SK-N-MC (cell line): ENCODE measurements around the gene TXNRD1.
A peak's percentile ranks its signal among the peaks of the same experiment; 100 is the strongest.

Experiments used
- DNase-seq: peaks from one replicate; pipeline ENCODE4 v3.0.0-alpha.2; 2011; ENCODE audit warnings: low read depth, low spot score
- H3K27ac ChIP-seq: fragments of 200-600 bp; sonication (generic); 2 replicates; pipeline ENCODE4 v1.5.1; 2016; ENCODE audit warnings: mixed run types
- H3K36me3 ChIP-seq: fragments of 200-600 bp; sonication (generic); 2 replicates; pipeline ENCODE4 v1.6.1; 2017; ENCODE audit warnings: antibody characterized with exemption, low read length, mixed read lengths; ENCODE audit not compliant: insufficient read depth
- H3K4me3 ChIP-seq: fragments of 200-600 bp; sonication (generic); 2 replicates; pipeline ENCODE4 v1.5.1; 2016
- H3K9ac ChIP-seq: fragments of 200-600 bp; sonication (generic); 2 replicates; pipeline ENCODE4 v1.8.0; 2017; ENCODE audit warnings: mixed run types, mixed read lengths; ENCODE audit not compliant: insufficient read length
- H3K9me3 ChIP-seq: fragments of 200-600 bp; sonication (generic); 2 replicates; pipeline ENCODE4 v1.6.1; 2017; ENCODE audit warnings: low read depth, mild to moderate bottlenecking, antibody characterized with exemption, low read length, moderate library complexity, mixed read lengths
- EZH2 ChIP-seq: fragments of 200-600 bp; sonication (generic); IDR thresholded peaks from one replicate; pipeline ENCODE4 v1.6.1; 2017; ENCODE audit warnings: antibody characterized with exemption
- FOXP2 ChIP-seq: optimal IDR thresholded peaks from 2 replicates; pipeline ENCODE3; 2011; ENCODE audit warnings: mild to moderate bottlenecking, moderate library complexity; ENCODE audit not compliant: insufficient read depth; ENCODE audit errors: extremely low read length, control extremely low read depth
- POLR2AphosphoS5 ChIP-seq: IDR thresholded peaks from 2 replicates; pipeline ENCODE4 v1.6.1; 2012; ENCODE audit warnings: mild to moderate bottlenecking, low read depth, low read length, borderline replicate concordance

TXNRD1 gene

GRCh38 chr12:104187446-104188155 lies 28.0 kb upstream of the TXNRD1 start:
- Histone ChIP-seq H3K9ac (no peak overlapping the region), H3K4me3 (no peak overlapping the region), H3K27ac (no peak overlapping the region), H3K9me3 (no peaks in the 10 kb centered on the region), H3K36me3 (no peaks in the 10 kb centered on the region)
- TF ChIP-seq POLR2AphosphoS5 (no peak), FOXP2 (no peak)
- no peak for DNase-seq

- H3K27ac ChIP-seq = no peak overlapping the region
- no peak for DNase-seq
- no peak overlapping the region for H3K9ac ChIP-seq
- no peak overlapping the region for H3K4me3 ChIP-seq
- H3K9me3 ChIP-seq = no peaks in the 10 kb centered on the region
- H3K36me3 ChIP-seq = no peaks in the 10 kb centered on the region
- TF ChIP-seq POLR2AphosphoS5 = no peak
- TF ChIP-seq EZH2 = no peak
- TF ChIP-seq FOXP2 = no peak
These were observed 27.0 kb upstream of the TXNRD1 start for GRCh38 chr12:104188534-104188933.

GRCh38 chr12:104189915-104190555 lies 25.5 kb upstream of the TXNRD1 start:
- Histone ChIP-seq H3K36me3 (no peaks in the 10 kb centered on the region), H3K27ac (no peak overlapping the region), H3K4me3 (no peak overlapping the region), H3K9ac (no peak overlapping the region), H3K9me3 (no peaks in the 10 kb centered on the region)
- no peak for TF ChIP-seq POLR2AphosphoS5
- no peak for TF ChIP-seq EZH2
- no peak for TF ChIP-seq FOXP2
- DNase-seq = no peak

GRCh38 chr12:104190641-104191176 lies 24.9 kb upstream of the TXNRD1 start:
- H3K27ac ChIP-seq = no peak overlapping the region
- TF ChIP-seq EZH2 = no peak
- TF ChIP-seq FOXP2 = no peak
- TF ChIP-seq POLR2AphosphoS5 = no peak

GRCh38 chr12:104197264-104197663 lies 18.3 kb upstream of the TXNRD1 start:
- no peak for DNase-seq
- Histone ChIP-seq H3K36me3 (no peaks in the 10 kb centered on the region), H3K27ac (no peak overlapping the region), H3K4me3 (no peak overlapping the region), H3K9ac (no peak overlapping the region), H3K9me3 (0 out of 2 replicates have a peak, but pooled peaks cover 2% of the 10 kb centered on the region)
- no peak for TF ChIP-seq EZH2
- no peak for TF ChIP-seq POLR2AphosphoS5
- no peak for TF ChIP-seq FOXP2

More at GRCh38 chr12:104190641-104191176, 24.9 kb upstream of the TXNRD1 start:
- H3K9ac ChIP-seq = no peak overlapping the region
- H3K4me3 ChIP-seq = no peak overlapping the region
- H3K9me3 ChIP-seq = no peaks in the 10 kb centered on the region
- DNase-seq = no peak
- no peaks in the 10 kb centered on the region for H3K36me3 ChIP-seq

- DNase-seq = no peak
- H3K36me3 ChIP-seq = no peaks in the 10 kb centered on the region
- 0 out of 2 replicates have a peak, but pooled peaks cover 2% of the 10 kb centered on the region for H3K9me3 ChIP-seq
- H3K4me3 ChIP-seq = no peak overlapping the region
- H3K9ac ChIP-seq = no peak overlapping the region
- TF ChIP-seq EZH2 (no peak), POLR2AphosphoS5 (no peak), FOXP2 (no peak)
- no peak overlapping the region for H3K27ac ChIP-seq
These were observed 15.6 kb upstream of the TXNRD1 start for GRCh38 chr12:104199964-104200363.

- Histone ChIP-seq H3K9me3 (0 out of 2 replicates have a peak, but pooled peaks cover 2% of the 10 kb centered on the region), H3K36me3 (no peaks in the 10 kb centered on the region), H3K27ac (no peak overlapping the region), H3K9ac (no peak overlapping the region), H3K4me3 (no peak overlapping the region)
- no peak for TF ChIP-seq POLR2AphosphoS5
- no peak for TF ChIP-seq FOXP2
- no peak for TF ChIP-seq EZH2
- DNase-seq = peak; percentile 37
These were observed 14.2 kb upstream of the TXNRD1 start for GRCh38 chr12:104201238-104202001.

GRCh38 chr12:104204690-104205480 lies 10.7 kb upstream of the TXNRD1 start:
- DNase-seq = no peak
- Histone ChIP-seq H3K36me3 (no peaks in the 10 kb centered on the region), H3K9ac (no peak overlapping the region), H3K27ac (no peak overlapping the region), H3K4me3 (no peak overlapping the region), H3K9me3 (0 out of 2 replicates have a peak, but pooled peaks cover 2% of the 10 kb centered on the region)
- TF ChIP-seq FOXP2 (no peak), POLR2AphosphoS5 (no peak)
